ENCODE measurements around the gene HOXD9. TPM values are rescaled to one million over a fixed set of nuclear protein-coding genes. Genes with fewer than 3 reads are reported as not detected.

The HOXD9 gene
- polyA plus RNA-seq, 1 of the 3 experiments (the other 2 are of a cell fraction) = 4.8 TPM

- POLR2A ChIA-PET = no interaction called here
- CTCF ChIA-PET = interaction anchor here (1.0 to 13.5 kb wide), 6 partner anchors 10 to 1069 kb away, joined by 3 to 264 read pairs (median 56); partner anchors contain the start of genes HOXD10 and HOXD11
- WGBS (ENCODE audit: low lambda C conversion rate) = 60% methylated on average over 30 of the region's 70 CpGs
These were observed 22.6 kb upstream of the HOXD9 start, which contains the start of gene HOXD12 for GRCh38 chr2:176099728-176100546. Gene HOXD12, plus strand, starts transcription at chr2:176099795. Its CDS starts 7 bp downstream, at chr2:176099802.

GRCh38 chr2:176100547-176101140, 21.9 kb upstream of the HOXD9 start:
- WGBS (ENCODE audit: low lambda C conversion rate) = 60% methylated on average over 27 of the region's 28 CpGs
- Histone ChIP-seq H3K27ac (ENCODE audit: low read depth in 2 of 2, low read length in 1 of 2) (no peak overlapping the region), H3K9me3 (no peaks in the 10 kb centered on the region), H3K79me2 (ENCODE audit: insufficient read depth) (no peaks in the 10 kb centered on the region), H3K4me3 (ENCODE audit: low read depth in 2 of 2, low read length in 1 of 2) (no peak overlapping the region), H3K4me1 (ENCODE audit: control insufficient read depth in 1 of 2, insufficient read depth in 2 of 2, low read depth in 1 of 2, low read length in 1 of 2) (peaks cover 0 to 28% of the 10 kb centered on the region in 2 experiments; a peak in 3 of 4 replicates), H4K20me1 (ENCODE audit: insufficient read depth) (no peaks in the 10 kb centered on the region), H3K27me3 (ENCODE audit: insufficient read depth) (peaks cover 97% of the 10 kb centered on the region), H3K4me2 (no peak overlapping the region), H3F3A (replicated peaks; ENCODE audit: insufficient read depth) (peaks cover 8% of the 10 kb centered on the region), H3K9me2 (no peaks in the 10 kb centered on the region), H3K9ac (no peak overlapping the region), H3K36me3 (replicated peaks in 1 of 2; ENCODE audit: control insufficient read depth in 1 of 2, insufficient read depth in 2 of 2, low read length in 1 of 2) (no peaks in the 10 kb centered on the region), H2AFZ (ENCODE audit: low read depth) (no peak overlapping the region)
- DNase-seq = no peak
- POLR2A ChIA-PET = no interaction called here
- CTCF ChIA-PET = interaction anchor here (1.1 to 17.7 kb wide), 3 partner anchors 7 to 849 kb away, joined by 3 to 264 read pairs (median 9); partner anchors contain the start of genes HOXD12 and HOXD13
- TF ChIP-seq RCOR1 (IDR thresholded peaks at IDR 0.05; ENCODE audit: low read length) (no peak), YY1 (IDR thresholded peaks at IDR 0.05; ENCODE audit: low read depth) (no peak), REST (IDR thresholded peaks at IDR 0.05; ENCODE audit: low read depth, low read length) (no peak), RFX5 (IDR thresholded peaks at IDR 0.05; ENCODE audit: low read length) (no peak), NFIC (IDR thresholded peaks at IDR 0.05; ENCODE audit: borderline replicate concordance) (no peak), RXRA (IDR thresholded peaks at IDR 0.05; ENCODE audit: borderline replicate concordance, low read depth) (no peak), MXI1 (IDR thresholded peaks at IDR 0.05; ENCODE audit: low read depth, low read length) (no peak), SIN3A (IDR thresholded peaks at IDR 0.05; ENCODE audit: borderline replicate concordance, low read depth, low read length) (no peak), FOSL2 (IDR thresholded peaks at IDR 0.05; ENCODE audit: borderline replicate concordance, low read depth) (no peak)
- TF ChIP-seq, protein P1, sequence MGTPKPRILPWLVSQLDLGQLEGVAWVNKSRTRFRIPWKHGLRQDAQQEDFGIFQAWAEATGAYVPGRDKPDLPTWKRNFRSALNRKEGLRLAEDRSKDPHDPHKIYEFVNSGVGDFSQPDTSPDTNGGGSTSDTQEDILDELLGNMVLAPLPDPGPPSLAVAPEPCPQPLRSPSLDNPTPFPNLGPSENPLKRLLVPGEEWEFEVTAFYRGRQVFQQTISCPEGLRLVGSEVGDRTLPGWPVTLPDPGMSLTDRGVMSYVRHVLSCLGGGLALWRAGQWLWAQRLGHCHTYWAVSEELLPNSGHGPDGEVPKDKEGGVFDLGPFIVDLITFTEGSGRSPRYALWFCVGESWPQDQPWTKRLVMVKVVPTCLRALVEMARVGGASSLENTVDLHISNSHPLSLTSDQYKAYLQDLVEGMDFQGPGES (IDR thresholded peaks at IDR 0.05; ENCODE audit: low read depth, low read length) = no peak

More at GRCh38 chr2:176099728-176100546, 22.6 kb upstream of the HOXD9 start, which contains the start of gene HOXD12:
- Histone ChIP-seq H3K9me3 (no peaks in the 10 kb centered on the region), H3K4me3 (ENCODE audit: low read depth in 2 of 2, low read length in 1 of 2) (peak within 1 kb of the TSS in 1 of 2 experiments; percentile 48; a peak in 1 of 4 replicates), H3K36me3 (replicated peaks in 1 of 2; ENCODE audit: control insufficient read depth in 1 of 2, insufficient read depth in 2 of 2, low read length in 1 of 2) (no peaks in the 10 kb centered on the region), H3K9me2 (no peaks in the 10 kb centered on the region), H3K27ac (ENCODE audit: low read depth in 2 of 2, low read length in 1 of 2) (no peak within 1 kb of the TSS), H2AFZ (ENCODE audit: low read depth) (no peak within 1 kb of the TSS), H3K4me2 (no peak within 1 kb of the TSS), H3F3A (replicated peaks; ENCODE audit: insufficient read depth) (peaks cover 8% of the 10 kb centered on the region), H3K27me3 (ENCODE audit: insufficient read depth) (peaks cover 97% of the 10 kb centered on the region), H3K9ac (no peak within 1 kb of the TSS), H3K4me1 (ENCODE audit: control insufficient read depth in 1 of 2, insufficient read depth in 2 of 2, low read depth in 1 of 2, low read length in 1 of 2) (peaks cover 0 to 26% of the 10 kb centered on the region in 2 experiments; a peak in 3 of 4 replicates), H3K79me2 (ENCODE audit: insufficient read depth) (no peaks in the 10 kb centered on the region), H4K20me1 (ENCODE audit: insufficient read depth) (no peaks in the 10 kb centered on the region)
- DNase-seq = no peak
- TF ChIP-seq SIN3A (IDR thresholded peaks at IDR 0.05; ENCODE audit: borderline replicate concordance, low read depth, low read length) (no peak), EZH2phosphoT487 (IDR thresholded peaks at IDR 0.05; ENCODE audit: borderline replicate concordance, low read depth) (peak; percentile 51), RCOR1 (IDR thresholded peaks at IDR 0.05; ENCODE audit: low read length) (no peak)
